Neural cell (in vitro differentiated cells): Measurements from ENCODE around the gene ANO9. TPM values are rescaled to one million over a fixed set of nuclear protein-coding genes. Genes with fewer than 3 reads are reported as not detected.

Experiments
- polyA plus RNA-seq: library from polyadenylated mRNA; depleted of rRNA; stranded (reverse); fragments of >200 nt; gene quantifications from 2 replicates; pipeline ENCODE4 v1.2.3, GENCODE V29; 2014
- small RNA-seq, 3 experiments: library from RNA; depleted of rRNA; stranded (forward); fragments of <200 nt; gene quantifications; one replicate each; pipeline ENCODE3, GENCODE V24; 2012

Gene ANO9
- polyA plus RNA-seq, 1 donor from 2014 or later = not detected

Small RNAs within 50 kb of the gene (small RNA-seq; reads per million reads assigned to genes)
- 0.06 to 0.56 (median 0.33) reads per million in 3 experiments for gene RN7SL838P

Other genes with a start within 250 kb of the ANO9 start
- gene SCGB1C1, start 248.9 kb downstream of the ANO9 start, polyA plus RNA-seq = not detected in 2 replicates
- 6.7 and 7.6 TPM in 2 replicates for gene BET1L, start 234.6 kb downstream of the ANO9 start, polyA plus RNA-seq
- gene RIC8A, start 234.3 kb downstream of the ANO9 start, polyA plus RNA-seq = 128 and 152 TPM in 2 replicates
- gene SIRT3, start 205.7 kb downstream of the ANO9 start, polyA plus RNA-seq = 32.9 and 38.8 TPM in 2 replicates
- 174 and 183 TPM in 2 replicates for gene PSMD13, start 205.0 kb downstream of the ANO9 start, polyA plus RNA-seq
- gene NLRP6, start 163.6 kb downstream of the ANO9 start, polyA plus RNA-seq = not detected in 2 replicates
- gene PGGHG, start 152.9 kb downstream of the ANO9 start, polyA plus RNA-seq = 2.1 and 6.0 TPM in 2 replicates
- not detected in 2 replicates for gene IFITM5, start 142.5 kb downstream of the ANO9 start, polyA plus RNA-seq
- 2.3 TPM in 1 of 2 replicates, not detected in the other for gene IFITM2, start 134.2 kb downstream of the ANO9 start, polyA plus RNA-seq
- gene IFITM1, start 128.0 kb downstream of the ANO9 start, polyA plus RNA-seq = 0.35 TPM in 1 of 2 replicates, not detected in the other
- not detected in 2 replicates for gene IFITM3, start 121.2 kb downstream of the ANO9 start, polyA plus RNA-seq
- gene B4GALNT4, start 72.5 kb downstream of the ANO9 start, polyA plus RNA-seq = 440 and 478 TPM in 2 replicates
- gene PKP3, start 47.8 kb downstream of the ANO9 start, polyA plus RNA-seq = not detected in 2 replicates
- gene SIGIRR, start 27.0 kb downstream of the ANO9 start, polyA plus RNA-seq = 1.6 and 5.6 TPM in 2 replicates
- 39.1 and 54.3 TPM in 2 replicates for gene PTDSS2, start 8.3 kb upstream of the ANO9 start, polyA plus RNA-seq
- 71.8 and 82.4 TPM in 2 replicates for gene RNH1, start 65.2 kb upstream of the ANO9 start, polyA plus RNA-seq
- gene HRAS, start 93.6 kb upstream of the ANO9 start, polyA plus RNA-seq = 119 and 120 TPM in 2 replicates
- gene LRRC56, start 95.5 kb upstream of the ANO9 start, polyA plus RNA-seq = 0.76 and 1.3 TPM in 2 replicates
- 0.61 and 3.0 TPM in 2 replicates for gene LMNTD2, start 118.7 kb upstream of the ANO9 start, polyA plus RNA-seq
- 37.1 and 51.5 TPM in 2 replicates for gene RASSF7, start 119.0 kb upstream of the ANO9 start, polyA plus RNA-seq
- 8.5 and 12.1 TPM in 2 replicates for gene PHRF1, start 134.5 kb upstream of the ANO9 start, polyA plus RNA-seq
- 1.1 and 4.6 TPM in 2 replicates for gene IRF7, start 173.9 kb upstream of the ANO9 start, polyA plus RNA-seq
- gene CDHR5, start 182.9 kb upstream of the ANO9 start, polyA plus RNA-seq = not detected in 2 replicates
- not detected in 2 replicates for gene SCT, start 185.2 kb upstream of the ANO9 start, polyA plus RNA-seq
- gene DRD4, start 195.3 kb upstream of the ANO9 start, polyA plus RNA-seq = 0.86 TPM in 1 of 2 replicates, not detected in the other